Measurements from ENCODE around the gene ST3GAL6.

DNA sequence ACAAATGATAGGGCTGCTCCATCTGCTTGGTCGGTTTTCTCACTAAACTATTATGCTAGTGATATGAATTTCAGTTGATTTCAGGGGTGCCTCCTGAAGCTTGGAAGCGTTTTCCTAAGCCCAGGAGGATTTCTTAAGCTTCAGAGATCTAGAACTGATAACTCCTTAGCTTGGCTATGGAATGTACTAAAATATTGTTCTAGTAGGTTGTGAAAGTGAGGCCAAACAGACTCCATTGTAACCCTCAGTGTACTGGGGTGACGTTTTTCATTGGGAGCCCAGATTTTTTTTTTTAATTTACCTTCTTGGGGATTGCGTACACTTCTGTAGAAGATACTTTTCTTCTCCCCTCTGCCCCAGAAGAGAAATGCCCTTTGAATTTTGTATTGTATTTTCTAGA is 17.0 kb upstream of the ST3GAL6 start:
- TF ChIP-seq CTCF (IDR thresholded peaks at IDR 0.05; ENCODE audit: low read length) (no peak), EZH2 (IDR thresholded peaks at IDR 0.05; ENCODE audit: borderline replicate concordance, low read length) (no peak)
